ENCODE measurements around the gene PPP2R5D.

- TF ChIP-seq POLR2AphosphoS5 (IDR thresholded peaks at IDR 0.05; ENCODE audit: low read depth, low read length) (no peak), RXRA (IDR thresholded peaks at IDR 0.05; ENCODE audit: insufficient read depth, low read depth, low read length) (no peak), EZH2 (IDR thresholded peaks at IDR 0.05; ENCODE audit: low read depth, low read length, severe bottlenecking) (no peak), POLR2A (IDR thresholded peaks at IDR 0.05; ENCODE audit: control extremely low read depth in 1 of 2, low read depth in 2 of 2, low read length in 2 of 2) (peak in 1 of 2 experiments; percentile 25; a peak in 1 of 3 replicates), CHD2 (IDR thresholded peaks at IDR 0.05; ENCODE audit: low read length) (no peak)
- TF ChIP-seq, protein P1, sequence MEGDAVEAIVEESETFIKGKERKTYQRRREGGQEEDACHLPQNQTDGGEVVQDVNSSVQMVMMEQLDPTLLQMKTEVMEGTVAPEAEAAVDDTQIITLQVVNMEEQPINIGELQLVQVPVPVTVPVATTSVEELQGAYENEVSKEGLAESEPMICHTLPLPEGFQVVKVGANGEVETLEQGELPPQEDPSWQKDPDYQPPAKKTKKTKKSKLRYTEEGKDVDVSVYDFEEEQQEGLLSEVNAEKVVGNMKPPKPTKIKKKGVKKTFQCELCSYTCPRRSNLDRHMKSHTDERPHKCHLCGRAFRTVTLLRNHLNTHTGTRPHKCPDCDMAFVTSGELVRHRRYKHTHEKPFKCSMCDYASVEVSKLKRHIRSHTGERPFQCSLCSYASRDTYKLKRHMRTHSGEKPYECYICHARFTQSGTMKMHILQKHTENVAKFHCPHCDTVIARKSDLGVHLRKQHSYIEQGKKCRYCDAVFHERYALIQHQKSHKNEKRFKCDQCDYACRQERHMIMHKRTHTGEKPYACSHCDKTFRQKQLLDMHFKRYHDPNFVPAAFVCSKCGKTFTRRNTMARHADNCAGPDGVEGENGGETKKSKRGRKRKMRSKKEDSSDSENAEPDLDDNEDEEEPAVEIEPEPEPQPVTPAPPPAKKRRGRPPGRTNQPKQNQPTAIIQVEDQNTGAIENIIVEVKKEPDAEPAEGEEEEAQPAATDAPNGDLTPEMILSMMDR (IDR thresholded peaks at IDR 0.05; ENCODE audit: control extremely low read depth in 1 of 3, insufficient read depth in 1 of 3, low read depth in 1 of 3, low read length in 3 of 3) = no peak
- TF ChIP-seq, protein P2, sequence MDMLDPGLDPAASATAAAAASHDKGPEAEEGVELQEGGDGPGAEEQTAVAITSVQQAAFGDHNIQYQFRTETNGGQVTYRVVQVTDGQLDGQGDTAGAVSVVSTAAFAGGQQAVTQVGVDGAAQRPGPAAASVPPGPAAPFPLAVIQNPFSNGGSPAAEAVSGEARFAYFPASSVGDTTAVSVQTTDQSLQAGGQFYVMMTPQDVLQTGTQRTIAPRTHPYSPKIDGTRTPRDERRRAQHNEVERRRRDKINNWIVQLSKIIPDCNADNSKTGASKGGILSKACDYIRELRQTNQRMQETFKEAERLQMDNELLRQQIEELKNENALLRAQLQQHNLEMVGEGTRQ (IDR thresholded peaks at IDR 0.05; ENCODE audit: low read length) = no peak
Observed at GRCh38 chr6:42938428-42938796, 46.0 kb upstream of the PPP2R5D start.

All from H1 (cell line).